Measurements from ENCODE around the gene PIEZO1. TPM values are rescaled to one million over a fixed set of nuclear protein-coding genes. Genes with fewer than 3 reads are reported as not detected.

The PIEZO1 gene
- polyA plus RNA-seq, 1 experiment = 47.0 TPM

GRCh38 chr16:88736496-88736895, 48.5 kb downstream of the PIEZO1 start:
- ChIA-PET POLR2A (interaction anchor here (1.2 kb wide), 2 partner anchors 47 to 49 kb away, joined by 5 to 6 read pairs; partner anchors contain the start of gene PIEZO1), CTCF (interaction anchor here (0.5 to 2.8 kb wide), 19 partner anchors 10 to 1314 kb away, joined by 3 to 21 read pairs (median 8); partner anchors contain the start of gene PIEZO1)
- no peak overlapping the region for H3K4me3 ChIP-seq (ENCODE audit: low read depth, low read length)
- no peaks in the 10 kb centered on the region for H3K27me3 ChIP-seq (ENCODE audit: control insufficient read depth, insufficient read depth, low read length)
- no peaks in the 10 kb centered on the region; the same call in 1 of the 2 replicates for H3K9me3 ChIP-seq (ENCODE audit: control insufficient read depth, insufficient read depth, low read length)
- no peak for DNase-seq (ENCODE audit: low read depth, low spot score)
- H3K27ac ChIP-seq (ENCODE audit: low read depth, low read length) = no peak overlapping the region
- no peak for TF ChIP-seq CTCF (IDR thresholded peaks at IDR 0.05; ENCODE audit: low read depth, low read length)

GRCh38 chr16:88736088-88736487, 48.9 kb downstream of the PIEZO1 start:
- no peak for DNase-seq (ENCODE audit: low read depth, low spot score)
- POLR2A ChIA-PET = no interaction called here
- Histone ChIP-seq H3K27me3 (ENCODE audit: control insufficient read depth, insufficient read depth, low read length) (no peaks in the 10 kb centered on the region), H3K4me3 (ENCODE audit: low read depth, low read length) (no peak overlapping the region), H3K9me3 (ENCODE audit: control insufficient read depth, insufficient read depth, low read length) (no peaks in the 10 kb centered on the region; the same call in 1 of the 2 replicates), H3K27ac (ENCODE audit: low read depth, low read length) (no peak overlapping the region)
- CTCF ChIA-PET = interaction anchor here (1.4 to 2.8 kb wide), 4 partner anchors 7 to 431 kb away, joined by 3 to 12 read pairs (median 6); no protein-coding TSS in a partner anchor
- no peak for TF ChIP-seq CTCF (IDR thresholded peaks at IDR 0.05; ENCODE audit: low read depth, low read length)

- no peak for TF ChIP-seq CTCF (IDR thresholded peaks at IDR 0.05; ENCODE audit: low read depth, low read length)
- no peak for DNase-seq (ENCODE audit: low read depth, low spot score)
- no peak overlapping the region for H3K4me3 ChIP-seq (ENCODE audit: low read depth, low read length)
- POLR2A ChIA-PET = no interaction called here
- no peak overlapping the region for H3K27ac ChIP-seq (ENCODE audit: low read depth, low read length)
- no peaks in the 10 kb centered on the region for H3K27me3 ChIP-seq (ENCODE audit: control insufficient read depth, insufficient read depth, low read length)
- no peaks in the 10 kb centered on the region; the same call in 1 of the 2 replicates for H3K9me3 ChIP-seq (ENCODE audit: control insufficient read depth, insufficient read depth, low read length)
- CTCF ChIA-PET = interaction anchor here (1.4 to 2.8 kb wide), 2 partner anchors 8 to 431 kb away, joined by 3 to 12 read pairs; no protein-coding TSS in a partner anchor
Observed at GRCh38 chr16:88735616-88736015, 49.4 kb downstream of the PIEZO1 start.

- no peak overlapping the region for H3K4me3 ChIP-seq (ENCODE audit: low read depth, low read length)
- H3K27me3 ChIP-seq (ENCODE audit: control insufficient read depth, insufficient read depth, low read length) = no peaks in the 10 kb centered on the region
- no peak for TF ChIP-seq CTCF (IDR thresholded peaks at IDR 0.05; ENCODE audit: low read depth, low read length)
- no peak overlapping the region for H3K27ac ChIP-seq (ENCODE audit: low read depth, low read length)
- CTCF ChIA-PET = interaction anchor here (1.4 to 2.8 kb wide), 2 partner anchors 8 to 432 kb away, joined by 3 to 12 read pairs; no protein-coding TSS in a partner anchor
- no peaks in the 10 kb centered on the region; the same call in 1 of the 2 replicates for H3K9me3 ChIP-seq (ENCODE audit: control insufficient read depth, insufficient read depth, low read length)
- no peak for DNase-seq (ENCODE audit: low read depth, low spot score)
- POLR2A ChIA-PET = no interaction called here
Observed at GRCh38 chr16:88735121-88735520, 49.9 kb downstream of the PIEZO1 start.

GRCh38 chr16:88734361-88734728, 50.7 kb downstream of the PIEZO1 start:
- no peak for DNase-seq (ENCODE audit: low read depth, low spot score)
- Histone ChIP-seq H3K9me3 (ENCODE audit: control insufficient read depth, insufficient read depth, low read length) (no peaks in the 10 kb centered on the region; the same call in 1 of the 2 replicates), H3K27me3 (ENCODE audit: control insufficient read depth, insufficient read depth, low read length) (no peaks in the 10 kb centered on the region), H3K27ac (ENCODE audit: low read depth, low read length) (no peak overlapping the region), H3K4me3 (ENCODE audit: low read depth, low read length) (no peak overlapping the region)
- ChIA-PET CTCF (interaction anchor here (1.4 to 1.8 kb wide), 3 partner anchors 9 to 433 kb away, joined by 3 to 5 read pairs (median 5); no protein-coding TSS in a partner anchor), POLR2A (interaction anchor here (0.6 kb wide), 1 partner anchor 31 kb away, joined by 6 read pairs; no protein-coding TSS in a partner anchor)
- no peak for TF ChIP-seq CTCF (IDR thresholded peaks at IDR 0.05; ENCODE audit: low read depth, low read length)
